GM12891 (cell line): ENCODE measurements around the gene TCP1.

Experiments used
- PAX5 ChIP-seq: IDR thresholded peaks from 2 replicates; pipeline ENCODE4 v1.6.1; 2011; ENCODE audit warnings: low read length, moderate library complexity, mild to moderate bottlenecking; ENCODE audit not compliant: insufficient read depth, severe bottlenecking
- POLR2A ChIP-seq: IDR thresholded peaks from 2 replicates; pipeline ENCODE4 v1.6.1; 2011; ENCODE audit warnings: low read depth, low read length, control low read depth
- POLR2AphosphoS5 ChIP-seq: IDR thresholded peaks from 2 replicates; pipeline ENCODE4 v1.6.1; 2011; ENCODE audit warnings: low read depth, low read length, control low read depth
- SPI1 ChIP-seq: IDR thresholded peaks from 2 replicates; pipeline ENCODE4 v1.6.1; 2011; ENCODE audit warnings: low read depth, low read length, control low read depth

- no peak for TF ChIP-seq PAX5
- no peak for TF ChIP-seq POLR2A
- no peak; the same call in 1 of the 2 replicates for TF ChIP-seq POLR2AphosphoS5
- no peak for TF ChIP-seq SPI1
Observed at GRCh38 chr6:159778131-159778530, 11.3 kb downstream of the TCP1 start.
